DND-41 (cell line): ENCODE measurements around the gene CHSY3.

Experiments
- ATAC-seq: fragments of 200-7000 bp; cut with Tn5 transposase; 3 replicates; pipeline ENCODE4 v1.9.1; 2021; ENCODE audit warnings: low read depth; ENCODE audit not compliant: insufficient read depth
- DNase-seq: peaks from one replicate; pipeline ENCODE4 v3.0.0-alpha.2; 2020
- H2AFZ ChIP-seq: 2 replicates; pipeline ENCODE4 v1.6.0; 2012; ENCODE audit warnings: low read depth, low read length
- H3K27ac ChIP-seq: 2 replicates; pipeline ENCODE4 v1.5.1; 2012; ENCODE audit warnings: low read length, inconsistent platforms
- H3K27me3 ChIP-seq: fragments of 200-600 bp; sonication (generic); 2 replicates; pipeline ENCODE4 v1.6.0; 2012; ENCODE audit warnings: low read length, mild to moderate bottlenecking, inconsistent platforms; ENCODE audit not compliant: insufficient read depth, poor library complexity
- H3K36me3 ChIP-seq: 2 replicates; pipeline ENCODE4 v1.5.1; 2012; ENCODE audit warnings: low read length, inconsistent platforms; ENCODE audit not compliant: insufficient read depth
- H3K4me1 ChIP-seq: 2 replicates; pipeline ENCODE4 v1.5.1; 2012; ENCODE audit warnings: mild to moderate bottlenecking, low read length; ENCODE audit not compliant: insufficient read depth
- H3K4me2 ChIP-seq: 2 replicates; pipeline ENCODE4 v1.6.0; 2012; ENCODE audit warnings: mild to moderate bottlenecking, moderate library complexity, low read length, inconsistent platforms; ENCODE audit not compliant: insufficient read depth
- H3K4me3 ChIP-seq, 2 experiments: fragments of 200-600 bp in 1 of 2; shearing (Covaris generic) in 1 of 2; 2 replicates each; pipeline ENCODE4 v1.5.1; 2012 to 2016; ENCODE audit warnings: inconsistent platforms in 2 of 2, low read length in 2 of 2, mild to moderate bottlenecking in 2 of 2, low read depth in 1 of 2, moderate library complexity in 1 of 2
- H3K79me2 ChIP-seq: 2 replicates; pipeline ENCODE4 v1.6.0; 2012; ENCODE audit warnings: low read length, inconsistent platforms; ENCODE audit not compliant: insufficient read depth
- H3K9ac ChIP-seq: 2 replicates; pipeline ENCODE4 v1.6.0; 2012; ENCODE audit warnings: low read depth, mild to moderate bottlenecking, inconsistent platforms, low read length, moderate library complexity
- H3K9me3 ChIP-seq: 2 replicates; pipeline ENCODE4 v1.5.1; 2012; ENCODE audit warnings: low read length, moderate library complexity, mild to moderate bottlenecking, inconsistent platforms; ENCODE audit not compliant: insufficient read depth, severe bottlenecking
- H4K20me1 ChIP-seq: 2 replicates; pipeline ENCODE4 v1.6.0; 2012; ENCODE audit warnings: low read length; ENCODE audit not compliant: insufficient read depth
- CTCF ChIP-seq: IDR thresholded peaks from 2 replicates; pipeline ENCODE4 v1.5.1; 2012; ENCODE audit warnings: borderline replicate concordance, low read length, moderate library complexity, mild to moderate bottlenecking; ENCODE audit not compliant: poor library complexity, severe bottlenecking; ENCODE audit errors: extremely low read depth
- EZH2 ChIP-seq: IDR thresholded peaks from 3 replicates; pipeline ENCODE4 v1.6.1; 2012; ENCODE audit warnings: borderline replicate concordance, low read depth, mild to moderate bottlenecking, moderate library complexity, low read length, inconsistent platforms; ENCODE audit not compliant: severe bottlenecking

CHSY3 gene

DNA sequence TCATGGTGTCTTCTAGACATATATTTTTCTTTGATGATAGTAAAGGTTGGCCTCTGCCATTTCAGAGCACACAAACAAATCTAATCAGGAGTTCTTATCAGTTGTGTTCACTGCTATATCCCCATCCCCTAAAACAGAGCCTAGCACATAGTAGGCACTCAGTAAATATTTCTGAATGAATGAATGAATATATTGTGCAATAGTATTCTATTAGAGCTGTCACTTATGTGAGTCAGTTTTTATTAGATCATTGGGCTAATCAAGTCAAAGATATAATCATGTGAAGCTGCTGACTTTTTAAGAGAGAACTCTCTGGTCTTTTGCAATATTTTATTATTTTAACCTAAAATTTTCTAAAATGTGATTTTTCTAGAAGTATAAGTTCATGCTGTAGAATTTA, 84.2 kb downstream of the CHSY3 start:
- DNase-seq (no peak), ATAC-seq (no peak)
- no peaks in the 10 kb centered on the region for H3K36me3 ChIP-seq
- H3K27ac ChIP-seq, result no peak overlapping the region
- no peaks in the 10 kb centered on the region for H3K79me2 ChIP-seq
- no peaks in the 10 kb centered on the region for H4K20me1 ChIP-seq
- H3K9me3 ChIP-seq, result no peaks in the 10 kb centered on the region
- no peak overlapping the region for H3K4me2 ChIP-seq
- no peaks in the 10 kb centered on the region for H3K27me3 ChIP-seq
- H3K4me1 ChIP-seq, result no peaks in the 10 kb centered on the region
- no peak overlapping the region for H3K4me3 ChIP-seq
- no peak overlapping the region for H3K9ac ChIP-seq
- no peak for TF ChIP-seq CTCF
- no peak for TF ChIP-seq EZH2
- no peak overlapping the region for H2AFZ ChIP-seq

- DNase-seq (no peak), ATAC-seq (no peak)
- no peak overlapping the region for H3K27ac ChIP-seq
- no peak overlapping the region for H3K9ac ChIP-seq
- TF ChIP-seq EZH2 (no peak), CTCF (no peak)
- H3K4me2 ChIP-seq, result no peak overlapping the region
- H4K20me1 ChIP-seq, result no peaks in the 10 kb centered on the region
- H2AFZ ChIP-seq, result no peak overlapping the region
- H3K4me3 ChIP-seq, result no peak overlapping the region
- H3K79me2 ChIP-seq, result no peaks in the 10 kb centered on the region
- no peaks in the 10 kb centered on the region for H3K9me3 ChIP-seq
- no peaks in the 10 kb centered on the region for H3K4me1 ChIP-seq
- no peaks in the 10 kb centered on the region for H3K36me3 ChIP-seq
- H3K27me3 ChIP-seq, result no peaks in the 10 kb centered on the region
Observed at GRCh38 chr5:129991780-129992179, 87.5 kb downstream of the CHSY3 start.

DNA sequence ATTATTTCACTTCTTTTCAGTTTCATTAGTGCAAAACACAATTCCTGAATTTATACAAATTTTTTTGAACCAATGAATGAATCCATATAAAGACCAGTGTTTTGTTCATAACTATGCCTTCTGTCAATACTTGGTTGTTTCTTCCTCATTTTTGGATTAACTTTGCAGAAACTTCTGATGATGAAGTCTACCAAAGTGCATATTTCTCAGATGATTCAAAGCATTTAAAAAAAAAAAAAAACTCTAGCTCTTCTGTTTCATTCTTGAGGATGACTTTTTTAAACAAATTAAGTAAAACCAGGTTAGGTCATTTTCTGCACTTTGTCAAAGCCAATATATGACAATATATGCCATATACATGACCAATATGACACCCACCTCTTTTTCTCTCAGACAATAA, 92.6 kb downstream of the CHSY3 start:
- DNase-seq, result no peak
- Histone ChIP-seq H3K36me3 (no peaks in the 10 kb centered on the region), H4K20me1 (no peaks in the 10 kb centered on the region), H3K4me2 (no peak overlapping the region), H3K79me2 (no peaks in the 10 kb centered on the region), H2AFZ (no peak overlapping the region), H3K9me3 (no peaks in the 10 kb centered on the region), H3K9ac (no peak overlapping the region), H3K27ac (no peak overlapping the region), H3K27me3 (no peaks in the 10 kb centered on the region), H3K4me1 (no peaks in the 10 kb centered on the region), H3K4me3 (no peak overlapping the region)
- no peak for ATAC-seq
- TF ChIP-seq CTCF (no peak), EZH2 (no peak)

DNA sequence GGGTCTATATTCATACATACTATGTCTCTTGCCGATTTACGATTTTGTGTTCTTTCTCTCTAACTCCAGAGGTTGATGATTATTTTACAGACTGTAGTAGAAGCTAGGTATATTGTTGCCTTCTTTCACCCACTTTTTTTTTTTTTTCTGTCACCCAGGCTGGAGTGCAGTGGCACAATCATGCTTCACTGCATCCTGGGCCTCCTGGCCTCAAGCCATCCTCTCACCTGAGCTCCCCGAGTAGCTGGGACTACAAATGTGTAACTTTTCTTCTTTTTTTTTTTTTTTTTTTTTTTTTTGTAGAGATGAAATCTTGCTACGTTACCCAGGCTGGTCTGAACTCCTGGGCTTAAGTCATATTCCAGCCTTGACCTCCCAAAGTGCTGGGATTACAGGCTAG, 96.2 kb downstream of the CHSY3 start:
- DNase-seq (no peak), ATAC-seq (no peak)
- H3K36me3 ChIP-seq, result no peaks in the 10 kb centered on the region
- H2AFZ ChIP-seq, result no peak overlapping the region
- H3K4me2 ChIP-seq, result no peak overlapping the region
- H3K27me3 ChIP-seq, result no peaks in the 10 kb centered on the region
- TF ChIP-seq CTCF, result no peak
- no peak for TF ChIP-seq EZH2
- no peak overlapping the region for H3K27ac ChIP-seq
- no peak overlapping the region for H3K4me3 ChIP-seq
- no peak overlapping the region for H3K9ac ChIP-seq
- H3K4me1 ChIP-seq, result no peaks in the 10 kb centered on the region
- H4K20me1 ChIP-seq, result no peaks in the 10 kb centered on the region
- no peaks in the 10 kb centered on the region for H3K9me3 ChIP-seq
- H3K79me2 ChIP-seq, result no peaks in the 10 kb centered on the region
